Astrocyte (in vitro differentiated cells and primary cell): ENCODE measurements around the gene MAP7D1. TPM values are rescaled to one million over a fixed set of nuclear protein-coding genes. Genes with fewer than 3 reads are reported as not detected.

Experiments used
- DNase-seq: peaks from one replicate; pipeline ENCODE4 v3.0.0-alpha.2; 2010; ENCODE audit warnings: low read depth
- FAIRE-seq: peaks from 2 replicates; lab custom pipeline; 2011; peaks lifted over from hg19 to GRCh38; lab: Jason Lieb, UNC
- H2AFZ ChIP-seq: 2 replicates; pipeline ENCODE4 v1.6.0; 2012; ENCODE audit warnings: low read depth, low read length, inconsistent platforms
- H3K27ac ChIP-seq: 2 replicates; pipeline ENCODE4 v1.5.1; 2011; ENCODE audit warnings: low read depth, low read length, inconsistent platforms
- H3K27me3 ChIP-seq: 2 replicates; pipeline ENCODE4 v1.6.0; 2011; ENCODE audit warnings: low read length, inconsistent platforms; ENCODE audit not compliant: insufficient read depth
- H3K36me3 ChIP-seq: 2 replicates; pipeline ENCODE4 v1.5.1; 2011; ENCODE audit warnings: low read length, inconsistent platforms; ENCODE audit not compliant: insufficient read depth
- H3K4me1 ChIP-seq: 2 replicates; pipeline ENCODE4 v1.5.1; 2011; ENCODE audit warnings: low read length, inconsistent platforms; ENCODE audit not compliant: insufficient read depth
- H3K4me2 ChIP-seq: 2 replicates; pipeline ENCODE4 v1.6.0; 2012; ENCODE audit warnings: low read length, inconsistent platforms
- H3K4me3 ChIP-seq: 2 replicates; pipeline ENCODE4 v1.5.1; 2011; ENCODE audit warnings: low read depth, mild to moderate bottlenecking, low read length, inconsistent platforms; ENCODE audit not compliant: insufficient read depth
- H3K79me2 ChIP-seq: 2 replicates; pipeline ENCODE4 v1.6.0; 2012; ENCODE audit warnings: mild to moderate bottlenecking, low read length, inconsistent platforms; ENCODE audit not compliant: insufficient read depth
- H3K9ac ChIP-seq: 2 replicates; pipeline ENCODE4 v1.6.0; 2012; ENCODE audit warnings: mild to moderate bottlenecking, low read length, inconsistent platforms
- H3K9me3 ChIP-seq: 2 replicates; pipeline ENCODE4 v1.5.1; 2012; ENCODE audit warnings: low read depth, mild to moderate bottlenecking, low read length, inconsistent platforms; ENCODE audit not compliant: insufficient read depth
- H4K20me1 ChIP-seq: 2 replicates; pipeline ENCODE4 v1.6.0; 2012; ENCODE audit warnings: low read length, inconsistent platforms; ENCODE audit not compliant: insufficient read depth
- H3K27ac Mint-ChIP-seq: one replicate; pipeline ENCODE4 v1.8.0; 2021; ENCODE audit warnings: mild to moderate bottlenecking, mixed read lengths; ENCODE audit not compliant: unreplicated experiment
- H3K27me3 Mint-ChIP-seq: one replicate; pipeline ENCODE4 v1.8.0; 2021; ENCODE audit warnings: low read depth, mixed read lengths; ENCODE audit not compliant: unreplicated experiment
- H3K36me3 Mint-ChIP-seq: one replicate; pipeline ENCODE4 v1.8.0; 2021; ENCODE audit warnings: low read depth, mixed read lengths; ENCODE audit not compliant: unreplicated experiment
- H3K4me1 Mint-ChIP-seq: one replicate; pipeline ENCODE4 v1.8.0; 2021; ENCODE audit warnings: low read depth, mixed read lengths; ENCODE audit not compliant: unreplicated experiment
- H3K4me3 Mint-ChIP-seq: one replicate; pipeline ENCODE4 v1.8.0; 2021; ENCODE audit warnings: mild to moderate bottlenecking, moderate library complexity, mixed read lengths; ENCODE audit not compliant: unreplicated experiment
- H3K9me3 Mint-ChIP-seq: one replicate; pipeline ENCODE4 v1.8.0; 2021; ENCODE audit warnings: mild to moderate bottlenecking, mixed read lengths; ENCODE audit not compliant: unreplicated experiment
- EZH2 ChIP-seq: IDR thresholded peaks from 2 replicates; pipeline ENCODE4 v1.6.1; 2012; ENCODE audit warnings: mild to moderate bottlenecking, low read length, inconsistent platforms; ENCODE audit not compliant: insufficient read depth
- total RNA-seq: library from RNA; stranded (reverse); gene quantifications from 2 replicates; pipeline ENCODE4 v1.2.1, GENCODE V29; 2021
- TF ChIP-seq, protein P1 (sequence below): IDR thresholded peaks from 2 replicates; pipeline ENCODE4 v1.5.1; 2011; ENCODE audit warnings: low read depth, mild to moderate bottlenecking, inconsistent platforms, low read length, moderate library complexity; ENCODE audit not compliant: insufficient read depth

MAP7D1 gene
- total RNA-seq, 1 donor from 2014 or later, result 271 TPM

DNA sequence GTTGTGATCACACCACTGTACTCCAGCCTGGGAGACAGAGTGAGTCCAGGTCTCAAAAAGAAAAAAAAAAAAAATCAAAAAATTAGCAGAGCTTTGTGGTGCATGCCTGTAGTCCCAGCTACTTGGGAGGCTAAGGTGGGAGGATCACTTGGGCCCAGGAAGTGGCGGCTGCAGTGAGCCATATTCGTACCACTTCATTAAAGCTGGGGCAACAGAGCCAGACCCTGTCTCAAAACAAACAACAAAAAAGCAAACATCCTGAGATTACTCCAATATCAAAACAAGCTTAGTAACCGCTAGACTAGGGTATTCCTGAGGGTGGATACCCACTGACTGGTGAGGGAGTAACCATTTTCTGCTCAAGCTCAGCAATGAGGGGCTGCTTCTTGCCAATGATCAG, 55.3 kb downstream of the MAP7D1 start:
- FAIRE-seq (no peak), DNase-seq (no peak)
- no peak overlapping the region for H3K4me2 ChIP-seq
- H4K20me1 ChIP-seq, result no peaks in the 10 kb centered on the region
- H3K36me3 Mint-ChIP-seq, result no peaks in the 10 kb centered on the region
- H3K9me3 ChIP-seq, result no peaks in the 10 kb centered on the region
- no peaks in the 10 kb centered on the region for H3K27me3 Mint-ChIP-seq
- H2AFZ ChIP-seq, result no peak overlapping the region
- H3K4me3 Mint-ChIP-seq, result no peak overlapping the region
- no peaks in the 10 kb centered on the region for H3K27me3 ChIP-seq
- no peak overlapping the region for H3K27ac ChIP-seq
- H3K4me3 ChIP-seq, result no peak overlapping the region
- TF ChIP-seq, protein P1, sequence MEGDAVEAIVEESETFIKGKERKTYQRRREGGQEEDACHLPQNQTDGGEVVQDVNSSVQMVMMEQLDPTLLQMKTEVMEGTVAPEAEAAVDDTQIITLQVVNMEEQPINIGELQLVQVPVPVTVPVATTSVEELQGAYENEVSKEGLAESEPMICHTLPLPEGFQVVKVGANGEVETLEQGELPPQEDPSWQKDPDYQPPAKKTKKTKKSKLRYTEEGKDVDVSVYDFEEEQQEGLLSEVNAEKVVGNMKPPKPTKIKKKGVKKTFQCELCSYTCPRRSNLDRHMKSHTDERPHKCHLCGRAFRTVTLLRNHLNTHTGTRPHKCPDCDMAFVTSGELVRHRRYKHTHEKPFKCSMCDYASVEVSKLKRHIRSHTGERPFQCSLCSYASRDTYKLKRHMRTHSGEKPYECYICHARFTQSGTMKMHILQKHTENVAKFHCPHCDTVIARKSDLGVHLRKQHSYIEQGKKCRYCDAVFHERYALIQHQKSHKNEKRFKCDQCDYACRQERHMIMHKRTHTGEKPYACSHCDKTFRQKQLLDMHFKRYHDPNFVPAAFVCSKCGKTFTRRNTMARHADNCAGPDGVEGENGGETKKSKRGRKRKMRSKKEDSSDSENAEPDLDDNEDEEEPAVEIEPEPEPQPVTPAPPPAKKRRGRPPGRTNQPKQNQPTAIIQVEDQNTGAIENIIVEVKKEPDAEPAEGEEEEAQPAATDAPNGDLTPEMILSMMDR, result no peak
- TF ChIP-seq EZH2, result no peak
- H3K4me1 Mint-ChIP-seq, result peaks cover 1% of the 10 kb centered on the region
- no peak overlapping the region for H3K27ac Mint-ChIP-seq
- H3K36me3 ChIP-seq, result no peaks in the 10 kb centered on the region
- H3K9me3 Mint-ChIP-seq, result no peaks in the 10 kb centered on the region
- H3K79me2 ChIP-seq, result no peaks in the 10 kb centered on the region
- H3K9ac ChIP-seq, result no peak overlapping the region
- H3K4me1 ChIP-seq, result no peaks in the 10 kb centered on the region

DNA sequence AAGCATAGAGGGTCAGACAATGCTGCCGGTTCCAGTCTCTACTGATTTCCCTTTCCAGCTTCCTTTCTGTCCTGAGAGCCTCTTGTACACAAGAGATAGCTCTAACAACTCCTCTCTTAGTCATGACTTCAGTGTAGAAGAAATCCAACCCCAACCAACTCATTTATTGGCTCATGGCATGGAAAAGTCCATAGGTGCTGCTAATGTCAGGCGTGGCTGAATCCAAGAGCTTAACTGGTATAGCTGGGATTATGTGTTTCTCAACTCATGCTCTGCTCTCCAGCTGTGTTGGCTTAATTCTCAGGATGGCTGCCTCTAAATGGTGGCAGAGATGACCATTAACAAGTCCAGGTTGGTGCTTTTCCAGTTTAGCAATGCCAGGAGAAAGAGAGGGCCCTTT, 55.9 kb downstream of the MAP7D1 start:
- Mint-ChIP-seq H3K4me1 (peaks cover 1% of the 10 kb centered on the region), H3K27me3 (no peaks in the 10 kb centered on the region), H3K9me3 (no peaks in the 10 kb centered on the region), H3K4me3 (no peak overlapping the region), H3K27ac (no peak overlapping the region), H3K36me3 (no peaks in the 10 kb centered on the region)
- no peaks in the 10 kb centered on the region for H3K4me1 ChIP-seq
- no peaks in the 10 kb centered on the region for H3K36me3 ChIP-seq
- no peak for FAIRE-seq
- H3K79me2 ChIP-seq, result no peaks in the 10 kb centered on the region
- H3K4me2 ChIP-seq, result no peak overlapping the region
- H3K9me3 ChIP-seq, result no peaks in the 10 kb centered on the region
- DNase-seq, result no peak
- H3K4me3 ChIP-seq, result no peak overlapping the region
- no peaks in the 10 kb centered on the region for H3K27me3 ChIP-seq
- TF ChIP-seq EZH2, result no peak
- TF ChIP-seq, protein P1, result no peak
- no peak overlapping the region for H2AFZ ChIP-seq
- H4K20me1 ChIP-seq, result no peaks in the 10 kb centered on the region
- no peak overlapping the region for H3K27ac ChIP-seq
- no peak overlapping the region for H3K9ac ChIP-seq

DNA sequence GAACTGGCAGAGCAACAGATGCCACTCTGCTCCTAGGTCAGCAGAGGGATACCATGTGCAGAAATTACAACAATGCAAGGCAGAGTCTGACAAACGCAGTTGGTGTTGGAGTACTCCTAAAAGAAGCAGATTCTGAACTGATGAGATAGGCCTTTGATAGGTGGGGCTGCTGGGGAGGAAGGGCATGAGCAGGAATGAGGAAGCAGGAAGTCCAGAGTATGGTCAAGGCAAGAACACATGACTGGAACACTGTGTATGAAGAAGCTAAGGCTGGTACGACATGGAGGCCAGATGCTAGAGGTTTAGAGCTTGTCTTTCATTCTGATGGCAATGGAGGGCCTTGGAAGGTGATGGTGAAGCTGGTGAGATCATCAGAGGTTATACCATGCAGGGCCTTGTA, 56.8 kb downstream of the MAP7D1 start:
- Histone ChIP-seq H3K79me2 (no peaks in the 10 kb centered on the region), H3K27me3 (no peaks in the 10 kb centered on the region), H3K4me3 (no peak overlapping the region), H4K20me1 (no peaks in the 10 kb centered on the region), H2AFZ (no peak overlapping the region), H3K4me2 (no peak overlapping the region), H3K4me1 (no peaks in the 10 kb centered on the region), H3K9ac (no peak overlapping the region), H3K36me3 (no peaks in the 10 kb centered on the region), H3K9me3 (no peaks in the 10 kb centered on the region), H3K27ac (no peak overlapping the region)
- peaks cover 1% of the 10 kb centered on the region for H3K4me1 Mint-ChIP-seq
- FAIRE-seq, result no peak
- H3K4me3 Mint-ChIP-seq, result no peak overlapping the region
- no peaks in the 10 kb centered on the region for H3K27me3 Mint-ChIP-seq
- H3K36me3 Mint-ChIP-seq, result no peaks in the 10 kb centered on the region
- no peak for DNase-seq
- TF ChIP-seq, protein P1, result no peak
- TF ChIP-seq EZH2, result no peak
- H3K9me3 Mint-ChIP-seq, result no peaks in the 10 kb centered on the region
- H3K27ac Mint-ChIP-seq, result no peak overlapping the region
